COLO829 (cell line): ENCODE results near the gene CXCL9.
"Not testable (repeated sequence)": the region's sequence is repeated elsewhere in the genome, so short reads cannot be mapped to it uniquely, and the experiment has no call there.

Experiments used
- DNase-seq: peaks from one replicate; pipeline ENCODE4 v3.0.0; 2012; ENCODE audit warnings: low spot score

Gene CXCL9

DNA sequence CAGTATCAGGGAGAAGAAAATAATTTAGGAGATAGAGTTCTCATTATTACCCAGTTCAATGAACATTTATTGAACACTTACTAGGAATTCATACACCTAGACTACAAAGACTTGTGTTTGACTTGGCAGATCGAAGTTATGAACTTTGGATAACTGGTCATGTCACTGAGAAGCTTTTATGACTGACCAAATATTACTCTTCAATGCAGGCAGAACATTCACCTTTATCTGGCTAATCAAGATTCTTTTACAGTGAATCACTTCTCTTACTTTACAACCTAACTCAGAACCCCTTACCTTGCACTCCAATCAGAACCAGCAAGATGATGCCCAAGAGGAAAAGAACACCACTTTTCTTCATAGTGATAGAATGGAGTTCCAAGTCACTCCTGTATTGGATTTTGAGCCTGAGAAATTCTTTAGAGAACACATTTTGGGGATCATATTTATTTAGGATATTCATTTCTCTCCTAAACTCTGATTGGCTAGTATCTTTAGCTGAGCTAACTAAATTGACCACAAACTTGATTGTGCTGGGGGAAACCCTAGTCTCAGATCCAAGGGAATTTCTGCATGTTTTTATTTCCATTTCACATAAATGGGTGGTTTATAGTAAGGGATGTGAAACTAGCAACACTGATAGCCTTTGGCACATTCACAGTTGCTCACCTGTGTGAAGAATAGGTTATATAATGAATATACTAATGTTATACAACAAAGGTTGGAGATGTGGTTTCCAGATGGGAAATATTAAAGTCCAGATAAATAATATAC lies at the start of gene CXCL9:
CXCL9 (minus strand) TSS at position 421 of the 774 bp plus-strand sequence; CDS start at position 361, 60 bp downstream.
- DNase-seq, result no peak

DNA sequence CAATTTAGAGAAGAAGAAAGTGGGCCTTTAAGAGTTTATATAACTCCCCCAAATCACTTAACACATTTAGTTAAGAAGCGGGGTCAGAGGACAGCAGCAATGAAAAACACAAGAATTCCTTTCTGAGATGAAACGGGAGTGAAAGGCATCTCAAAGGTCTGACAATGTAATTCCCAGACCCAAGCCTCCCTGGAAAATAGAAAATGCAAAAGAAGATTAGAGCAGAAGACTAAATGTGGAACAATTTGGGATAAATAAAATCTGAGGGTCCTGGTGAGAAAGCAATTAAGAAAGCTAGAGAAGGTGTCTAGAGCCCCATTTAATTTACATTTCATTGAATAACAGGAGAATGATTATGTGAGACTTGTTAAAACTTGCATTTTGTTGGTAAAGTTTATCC lies 48.1 kb upstream of the CXCL9 start:
- no peak for DNase-seq

DNA sequence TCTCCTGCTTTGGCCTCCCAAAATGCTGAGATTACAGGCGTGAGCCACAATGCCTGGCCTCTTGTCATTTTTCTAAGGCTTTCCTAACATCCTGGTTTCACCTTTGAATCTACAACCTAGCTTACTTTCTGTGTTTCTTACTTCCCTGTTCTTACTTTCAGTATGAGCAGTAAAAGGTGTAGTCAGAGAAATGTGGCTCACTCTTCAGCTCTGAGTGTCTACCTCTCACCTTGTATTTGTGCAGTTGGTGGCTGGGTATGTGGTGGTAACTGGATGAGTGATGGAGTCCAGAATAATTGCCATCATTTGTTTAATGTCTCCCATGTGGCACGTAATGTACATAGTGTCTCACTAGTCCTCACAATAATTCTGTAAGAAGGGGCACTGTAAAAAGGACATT lies 47.7 kb upstream of the CXCL9 start:
- DNase-seq, result no peak

DNA sequence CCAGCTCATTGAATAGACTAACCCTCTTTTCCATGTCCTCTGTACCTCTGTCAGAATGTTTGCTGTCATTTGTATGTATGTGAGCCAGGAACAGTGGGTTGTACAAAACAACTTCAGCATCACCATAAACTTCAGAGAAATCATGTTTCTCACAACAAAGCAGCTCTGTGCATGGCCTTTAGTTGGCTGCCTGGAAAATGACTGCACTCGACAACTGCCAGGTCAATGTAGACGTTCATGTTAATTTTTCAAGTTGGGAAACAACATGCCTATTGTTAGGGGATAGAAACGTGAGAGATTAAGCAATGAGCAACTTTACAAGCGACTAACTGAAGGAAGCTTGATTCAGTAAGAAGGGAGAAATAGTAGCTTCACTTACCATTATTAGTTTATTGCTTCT lies 46.4 kb upstream of the CXCL9 start:
- DNase-seq, result peak; percentile 95

DNA sequence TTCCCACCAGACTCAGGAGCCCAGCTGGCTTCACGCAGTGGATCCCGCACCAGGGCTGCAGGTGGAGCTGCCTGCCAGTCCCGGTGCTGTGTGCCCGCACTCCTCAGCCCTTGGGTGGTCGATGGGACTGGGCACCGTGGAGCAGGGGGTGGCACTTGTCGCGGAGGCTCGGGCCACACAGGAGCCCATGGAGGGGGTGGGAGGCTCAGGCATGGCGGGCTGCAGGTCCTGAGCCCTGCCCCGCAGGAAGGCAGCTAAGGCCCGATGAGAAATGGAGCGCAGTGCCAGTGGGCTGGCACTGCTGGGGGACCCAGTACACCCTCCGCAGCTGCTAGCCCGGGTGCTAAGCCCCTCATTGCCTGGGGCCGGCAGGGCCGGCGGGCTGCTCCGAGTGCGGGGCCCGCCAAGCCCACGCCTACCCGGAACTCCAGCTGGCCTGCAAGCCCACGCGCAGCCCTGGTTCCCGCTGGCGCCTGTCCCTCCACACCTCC lies 43.3 kb upstream of the CXCL9 start:
- DNase-seq, result not testable (repeated sequence)

DNA sequence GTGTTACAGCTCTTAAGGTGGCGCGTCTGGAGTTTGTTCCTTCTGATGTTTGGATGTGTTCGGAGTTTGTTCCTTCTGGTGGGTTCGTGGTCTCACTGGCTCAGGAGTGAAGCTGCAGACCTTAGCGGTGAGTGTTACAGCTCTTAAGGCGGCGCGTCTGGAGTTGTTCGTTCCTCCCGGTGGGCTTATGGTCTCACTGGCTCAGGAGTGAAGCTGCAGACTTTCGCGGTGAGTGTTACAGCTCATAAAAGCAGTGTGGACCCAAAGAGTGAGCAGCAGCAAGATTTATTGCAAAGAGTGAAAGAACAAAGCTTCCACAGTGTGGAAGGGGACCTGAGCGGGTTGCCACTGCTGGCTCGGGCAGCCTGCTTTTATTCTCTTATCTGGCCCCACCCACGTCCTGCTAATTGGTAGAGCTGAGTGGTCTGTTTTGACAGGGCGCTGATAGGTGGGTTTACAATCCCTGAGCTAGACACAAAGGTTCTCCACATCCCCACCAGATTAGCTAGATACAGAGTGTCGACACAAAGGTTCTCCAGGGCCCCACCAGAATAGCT lies 42.6 kb upstream of the CXCL9 start:
- not testable (repeated sequence) for DNase-seq

DNA sequence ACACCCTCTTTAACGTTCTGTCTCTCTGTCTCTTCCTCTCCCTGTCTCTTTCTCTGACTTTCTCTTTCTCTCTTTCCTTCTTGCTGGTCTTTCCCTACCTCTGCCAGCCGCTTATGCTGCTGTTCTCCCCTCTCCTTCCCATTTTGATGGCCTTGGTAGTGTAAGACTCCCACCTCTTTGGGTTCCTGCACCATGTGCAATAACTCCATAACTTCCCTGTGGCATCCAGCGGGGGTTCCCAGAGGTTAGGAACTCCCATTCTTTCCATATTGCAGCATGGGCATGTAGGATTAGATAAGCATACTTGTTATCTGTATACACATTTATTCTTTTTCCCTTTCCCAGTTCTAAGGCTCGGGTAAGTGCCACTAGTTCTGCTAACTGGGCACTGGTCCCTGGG lies 37.4 kb upstream of the CXCL9 start:
- not testable (repeated sequence) for DNase-seq

DNA sequence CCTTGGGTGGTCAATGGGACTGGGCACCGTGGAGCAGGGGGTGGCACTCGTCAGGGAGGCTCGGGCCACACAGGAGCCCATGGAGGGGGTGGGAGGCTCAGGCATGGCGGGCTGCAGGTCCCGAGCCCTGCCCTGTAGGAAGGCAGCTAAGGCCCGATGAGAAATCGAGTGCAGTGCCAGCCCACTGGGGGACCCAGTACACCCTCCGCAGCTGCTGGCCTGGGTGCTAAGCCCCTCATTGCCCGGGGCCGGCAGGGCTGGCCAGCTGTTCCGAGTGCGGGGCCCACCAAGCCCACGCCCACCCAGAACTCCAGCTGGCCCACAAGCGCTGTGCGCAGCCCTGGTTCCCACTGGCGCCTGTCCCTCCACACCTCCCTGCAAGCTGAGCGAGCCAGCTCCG lies 36.0 kb upstream of the CXCL9 start:
- DNase-seq, result not testable (repeated sequence)

DNA sequence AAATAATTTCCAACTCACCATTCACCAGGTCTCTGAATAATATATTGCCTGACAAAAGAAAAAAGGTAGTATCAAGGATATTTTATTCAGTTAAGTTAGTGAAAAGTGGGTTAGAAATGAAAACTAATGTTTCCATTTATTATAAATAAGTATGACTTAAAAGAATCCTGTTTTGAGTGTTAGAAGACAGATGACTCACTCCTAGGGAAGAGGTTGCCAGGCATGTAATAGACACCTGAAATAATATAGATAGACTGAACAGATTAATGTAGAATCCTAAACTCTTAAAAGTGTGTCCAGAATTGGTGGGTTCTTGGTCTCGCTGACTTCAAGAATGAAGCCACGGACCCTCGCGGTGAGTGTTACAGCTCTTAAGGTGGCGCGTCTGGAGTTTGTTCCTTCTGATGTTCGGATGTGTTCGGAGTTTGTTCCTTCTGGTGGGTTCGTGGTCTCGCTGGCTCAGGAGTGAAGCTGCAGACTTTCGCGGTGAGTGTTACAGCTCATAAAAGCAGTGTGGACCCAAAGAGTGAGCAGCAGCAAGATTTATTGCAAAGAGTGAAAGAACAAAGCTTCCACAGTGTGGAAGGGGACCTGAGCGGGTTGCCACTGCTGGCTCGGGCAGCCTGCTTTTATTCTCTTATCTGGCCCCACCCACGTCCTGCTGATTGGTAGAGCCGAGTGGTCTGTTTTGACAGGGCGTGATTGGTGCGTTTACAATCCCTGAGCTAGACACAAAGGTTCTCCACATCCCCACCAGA lies 35.1 kb upstream of the CXCL9 start:
- not testable (repeated sequence) for DNase-seq

DNA sequence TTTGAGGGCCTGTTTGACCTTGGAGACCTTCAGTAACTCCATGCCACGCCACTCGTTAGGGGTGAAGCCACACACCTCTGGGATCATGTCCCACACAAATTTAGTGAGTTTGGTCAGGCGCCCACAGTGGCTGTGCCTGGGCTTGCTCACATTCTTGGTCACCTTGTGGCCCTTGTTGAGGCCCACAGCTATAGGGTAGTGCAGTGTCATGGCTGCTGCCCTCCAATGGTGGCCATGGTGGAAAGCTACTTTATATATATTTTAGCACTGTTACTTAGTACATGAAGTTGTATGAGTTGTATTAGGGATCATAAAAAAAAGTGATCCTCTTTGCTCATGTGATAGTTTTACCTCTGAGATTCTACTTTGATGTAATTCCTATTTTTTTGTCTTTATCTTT lies 29.5 kb upstream of the CXCL9 start:
- DNase-seq, result no peak

DNA sequence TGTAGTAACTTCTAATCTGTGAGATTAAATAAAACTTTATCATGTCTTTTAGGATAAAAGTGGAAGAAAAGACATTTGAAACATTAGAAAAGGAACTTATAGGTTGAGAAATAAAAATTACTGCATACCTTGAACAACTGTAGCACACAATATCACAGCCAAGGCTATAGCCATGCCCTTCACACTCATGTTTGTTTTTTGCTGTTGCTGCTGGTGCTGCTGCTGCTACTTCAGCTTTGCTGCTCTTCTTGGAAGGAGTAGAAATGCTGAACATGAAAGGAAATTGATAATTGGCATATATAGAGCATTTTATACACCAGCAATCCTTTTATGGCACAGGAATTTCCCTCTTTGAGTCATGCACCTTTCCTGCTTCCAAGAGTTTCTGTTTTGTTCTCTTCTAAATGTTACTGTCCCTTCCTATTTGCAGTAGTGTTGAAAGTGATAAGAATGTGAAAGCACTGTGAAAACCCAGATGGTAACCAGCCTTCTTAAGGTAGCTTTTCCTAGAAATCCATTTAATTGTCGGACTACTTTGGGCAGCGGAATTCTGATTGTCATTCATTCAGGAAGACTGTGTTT lies 28.6 kb upstream of the CXCL9 start, which contains the start of gene CXCL11:
CXCL11 (minus strand) TSS at position 272 of the 582 bp plus-strand sequence; CDS start at position 189, 83 bp downstream.
- DNase-seq, result no peak

DNA sequence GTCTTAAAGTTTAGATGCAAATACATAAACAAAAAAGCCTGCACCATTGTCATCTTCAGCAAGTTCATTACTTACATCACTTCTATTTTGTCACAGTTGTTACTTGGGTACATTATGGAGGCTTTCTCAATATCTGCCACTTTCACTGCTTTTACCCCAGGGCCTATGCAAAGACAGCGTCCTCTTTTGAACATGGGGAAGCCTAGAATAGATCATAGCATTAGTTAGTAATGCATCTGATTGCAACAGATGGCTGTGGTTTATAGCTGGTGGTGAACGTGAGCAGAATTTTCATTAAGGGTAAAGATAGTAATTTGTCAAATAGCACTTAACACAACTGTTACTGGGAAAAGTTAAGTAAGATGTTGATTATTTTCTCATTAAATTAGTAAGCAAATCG lies 27.8 kb upstream of the CXCL9 start:
- no peak for DNase-seq

DNA sequence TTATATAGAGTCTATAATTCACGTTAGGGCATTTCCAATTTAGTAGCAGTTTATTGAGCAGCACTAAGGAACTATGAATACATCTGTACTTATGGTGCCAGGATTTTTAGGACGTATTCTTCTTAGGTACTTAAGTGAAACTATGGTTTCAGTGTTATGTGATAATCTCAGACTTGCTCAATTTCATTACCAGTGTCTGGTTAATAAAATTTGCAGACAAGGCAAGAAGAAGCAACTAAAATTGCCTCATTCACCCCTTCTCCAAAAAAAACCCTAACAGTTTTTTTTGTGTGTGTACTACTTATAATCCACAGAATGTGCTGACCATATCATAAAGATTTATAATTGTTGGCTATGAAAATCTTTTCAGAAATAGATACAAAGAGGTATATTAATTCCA lies 22.0 kb upstream of the CXCL9 start:
- DNase-seq, result no peak

DNA sequence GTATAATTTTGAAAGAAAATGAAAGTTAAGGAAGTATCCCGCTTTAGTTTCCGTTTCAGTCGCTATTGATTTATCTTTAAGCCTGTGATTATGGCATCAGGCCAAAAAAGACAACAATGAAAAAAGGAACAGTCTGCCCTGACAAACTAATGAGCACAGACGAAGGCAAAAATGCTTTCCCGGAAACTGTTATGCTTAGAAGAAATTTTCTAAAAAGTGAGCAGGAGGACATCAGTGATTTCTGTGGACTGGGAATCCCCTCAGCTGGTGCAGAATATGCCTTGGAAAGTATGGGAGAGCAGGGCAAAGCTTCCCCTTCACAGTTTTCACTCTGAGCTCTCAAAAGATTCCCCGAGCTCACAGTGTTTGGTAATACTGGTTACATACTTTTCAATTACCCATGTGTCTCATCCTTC lies 21.0 kb upstream of the CXCL9 start:
- DNase-seq, result no peak

DNA sequence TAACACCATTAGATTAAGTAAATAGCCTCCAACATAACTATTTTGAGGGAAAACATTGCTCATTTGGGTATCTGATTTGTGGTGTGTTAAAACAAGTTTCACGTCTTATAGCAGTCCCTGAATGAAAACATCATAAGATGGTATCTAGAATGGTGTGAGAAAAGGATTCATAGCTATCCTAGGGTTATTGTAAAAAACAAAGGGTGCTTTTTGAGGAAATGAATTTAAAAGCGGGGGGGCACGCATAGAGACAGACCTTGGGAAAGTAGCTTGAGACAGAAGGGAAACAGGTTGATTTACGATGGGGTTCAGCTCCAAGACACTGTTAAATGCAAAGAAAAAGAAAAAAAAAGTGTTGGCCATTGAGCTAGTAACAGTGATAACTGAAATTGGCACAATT lies 16.8 kb upstream of the CXCL9 start:
- DNase-seq, result no peak

DNA sequence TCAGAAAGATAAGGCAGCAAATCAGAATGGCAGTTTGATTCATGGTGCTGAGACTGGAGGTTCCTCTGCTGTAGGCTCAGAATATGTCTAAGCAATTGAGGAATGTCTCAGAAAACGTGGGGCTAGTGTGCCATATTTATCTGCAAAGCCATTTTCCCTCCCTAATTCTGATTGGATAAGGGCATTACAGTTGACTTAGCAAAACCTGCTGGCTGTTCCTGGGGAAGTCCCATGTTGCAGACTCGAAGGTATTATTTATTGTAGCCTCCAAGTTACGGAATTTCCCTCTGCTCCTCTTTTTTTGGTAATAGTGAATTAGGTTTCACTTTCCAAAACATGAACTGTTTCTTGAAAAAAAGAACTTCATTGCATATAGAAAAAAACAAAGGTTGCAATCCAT lies 16.1 kb upstream of the CXCL9 start, which contains the start of gene CXCL10:
CXCL10 (minus strand) TSS at position 109 of the 400 bp plus-strand sequence; CDS start at position 43, 66 bp downstream.
- DNase-seq, result no peak

DNA sequence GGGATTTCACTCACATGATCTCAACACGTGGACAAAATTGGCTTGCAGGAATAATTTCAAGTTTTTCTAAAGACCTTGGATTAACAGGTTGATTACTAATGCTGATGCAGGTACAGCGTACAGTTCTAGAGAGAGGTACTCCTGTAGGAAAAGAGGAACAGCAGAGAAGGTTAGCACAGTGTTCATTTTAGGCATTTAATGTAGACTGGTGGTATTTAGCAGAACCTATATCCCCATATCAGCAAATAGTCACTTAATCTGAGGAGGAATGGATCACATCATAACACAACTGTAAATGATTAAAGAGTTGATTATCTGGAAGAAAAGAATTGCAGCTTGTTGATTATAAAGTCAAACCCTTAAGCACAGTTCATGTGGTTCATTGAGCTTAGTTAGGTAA lies 15.4 kb upstream of the CXCL9 start:
- no peak for DNase-seq

DNA sequence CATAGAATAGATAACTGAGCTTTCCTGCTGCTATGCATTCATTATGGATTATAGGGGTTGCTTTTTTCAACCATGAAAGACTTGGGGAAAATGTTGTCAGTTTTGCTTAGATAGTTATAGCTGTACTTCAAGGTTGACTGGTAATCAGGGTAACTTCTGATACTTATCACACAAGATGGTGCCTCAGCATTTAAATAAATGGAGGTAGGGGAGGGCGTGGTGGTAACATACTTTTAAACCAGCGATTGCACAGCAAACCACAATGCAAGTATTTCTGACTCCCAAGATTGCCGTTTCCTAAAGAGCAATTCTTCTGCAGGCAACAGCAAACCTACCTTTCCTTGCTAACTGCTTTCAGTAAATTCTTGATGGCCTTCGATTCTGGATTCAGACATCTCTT lies 14.7 kb upstream of the CXCL9 start:
- no peak for DNase-seq

DNA sequence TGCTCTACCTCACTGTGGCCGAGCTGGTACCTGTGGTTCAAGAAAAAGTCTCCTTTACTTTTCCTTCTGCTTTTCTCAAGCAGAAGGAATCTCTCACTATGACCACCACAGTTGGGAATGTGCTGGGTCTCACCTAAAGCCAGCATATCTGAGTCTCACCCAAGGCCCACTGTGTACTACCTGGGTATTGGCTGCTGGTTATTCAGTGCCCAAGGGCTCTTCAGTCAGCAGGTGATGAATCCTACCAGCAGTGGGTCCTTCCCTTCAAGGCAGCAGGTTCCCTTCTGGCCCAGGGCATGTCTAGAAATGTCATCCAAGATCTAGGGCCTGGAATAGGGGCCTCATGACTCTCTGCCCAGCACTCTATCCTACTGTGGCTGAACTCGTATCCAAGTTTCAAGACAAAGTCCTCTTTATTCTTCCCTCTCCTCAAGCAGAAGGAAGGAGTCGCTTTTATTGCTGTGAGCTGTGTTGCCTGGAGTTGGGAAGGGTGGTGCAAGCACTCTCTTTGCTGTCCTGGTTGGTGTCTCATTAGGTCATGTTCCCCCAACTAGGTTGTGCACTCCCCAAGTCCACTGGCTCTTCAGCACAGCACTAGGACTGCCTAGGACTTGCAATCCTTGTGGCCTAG lies 9.9 kb upstream of the CXCL9 start:
- no peak for DNase-seq

DNA sequence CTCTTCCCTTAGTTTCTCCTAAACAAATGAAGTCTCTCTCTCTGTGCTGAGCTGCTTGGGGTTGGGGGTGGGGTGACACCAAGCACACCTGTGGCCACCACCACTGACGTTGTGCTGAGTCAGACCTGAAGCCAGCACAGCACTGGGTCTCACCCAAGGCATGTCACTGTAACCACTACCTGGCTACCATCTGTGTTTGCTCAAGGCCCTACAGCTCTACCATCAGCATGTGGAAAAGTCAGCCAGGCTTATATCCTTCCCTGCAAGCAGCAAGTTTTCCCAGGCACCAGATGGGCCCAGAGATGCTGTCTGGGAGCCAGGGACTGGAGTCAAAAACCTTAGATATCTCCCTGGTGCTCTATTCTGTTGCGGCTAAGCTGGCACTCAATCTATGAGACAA lies 9.1 kb upstream of the CXCL9 start:
- no peak for DNase-seq

DNA sequence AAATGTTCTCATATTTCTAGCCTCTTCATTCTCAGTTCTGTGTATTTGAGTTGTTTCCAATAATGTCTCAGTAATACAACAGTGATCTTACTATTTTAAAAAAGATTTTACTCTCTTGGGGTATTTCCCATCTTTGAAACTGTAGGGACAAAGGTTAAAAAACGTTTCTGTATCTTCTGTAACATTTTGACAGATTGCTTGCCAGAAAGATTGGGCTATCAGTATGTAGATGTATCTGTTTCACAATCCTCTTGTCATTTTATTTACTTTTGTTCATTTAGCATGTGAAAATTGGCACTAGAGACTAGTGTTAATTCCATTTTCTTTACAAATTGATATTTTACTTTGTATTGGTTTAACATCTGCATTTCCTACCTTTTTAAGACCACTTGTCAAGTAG lies 6.2 kb upstream of the CXCL9 start:
- DNase-seq, result no peak

DNA sequence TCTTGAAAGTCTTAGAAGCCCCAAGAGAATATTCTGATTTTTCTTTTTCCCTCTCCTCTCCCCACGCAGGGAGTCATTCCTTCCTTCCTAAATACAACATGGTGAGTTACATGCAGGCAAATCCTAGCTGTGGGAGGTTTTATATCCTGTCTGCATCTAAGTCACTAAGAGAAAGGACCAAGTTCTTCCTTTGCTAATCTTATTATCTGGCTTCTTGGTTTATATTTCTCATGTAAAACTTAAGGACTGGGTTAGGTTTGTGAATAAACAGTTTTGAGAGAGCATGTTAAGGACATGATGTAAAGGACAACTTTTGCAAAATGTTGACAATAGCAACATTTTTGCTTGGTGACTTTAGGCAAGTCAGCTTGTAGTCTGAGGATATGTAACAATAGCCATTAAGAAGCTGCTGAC lies 5.1 kb upstream of the CXCL9 start:
- DNase-seq, result no peak
